HepG2 (cell line): ENCODE measurements around the gene COPS8. TPM values are rescaled to one million over a fixed set of nuclear protein-coding genes. Genes with fewer than 3 reads are reported as not detected.
A peak's percentile ranks its signal among the peaks of the same experiment; 100 is the strongest.

ENCODE experiments used
- ATAC-seq: fragments of 200-7000 bp; cut with Tn5 transposase; 3 replicates; pipeline ENCODE4 v1.9.1; 2020; ENCODE audit warnings: mild to moderate bottlenecking, moderate library complexity
- BruUV-seq: library from RNA; stranded (reverse); fragments of 400-500 nt; replicated peaks from 2 replicates; lab custom pipeline; 2021; lab: Mats Ljungman, UMichigan
- CTCF ChIA-PET: fragments of 300-600 bp; formaldehyde crosslinking; extraction: SDS; loops from one replicate; lab custom pipeline; 2021; ENCODE audit warnings: low total read pairs, inconsistent platforms, low intra/inter-chr PET ratio; lab: Yijun Ruan, JAX
- POLR2A ChIA-PET: fragments of 350-600 bp; sonication (Branson Sonifier 250); formaldehyde crosslinking; loops from one replicate; lab custom pipeline; 2020; ENCODE audit warnings: antibody characterized with exemption, inconsistent platforms; lab: Yijun Ruan, JAX
- DNase-seq: peaks from one replicate; pipeline ENCODE4 v3.0.0-alpha.2; 2015; ENCODE audit warnings: low spot score
- FAIRE-seq: peaks from 3 replicates; lab custom pipeline; 2011; peaks lifted over from hg19 to GRCh38; lab: Jason Lieb, UNC
- H2AFZ ChIP-seq: one replicate; pipeline ENCODE4 v1.6.1; 2011; ENCODE audit warnings: low read length, inconsistent platforms
- H3K27ac ChIP-seq: fragments of 300-600 bp; 3 replicates; pipeline ENCODE4 v1.8.0; 2011; ENCODE audit warnings: mixed run types, mild to moderate bottlenecking, mixed read lengths, low read length, inconsistent platforms; ENCODE audit not compliant: insufficient read depth; ENCODE audit errors: extremely low read length
- H3K27me3 ChIP-seq, 2 experiments: fragments of 200-600 bp in 1 of 2; 2 replicates in 1 of 2; 3 replicates in 1 of 2; pipeline versions ENCODE4 v1.6.0 to v1.8.0; 2011; ENCODE audit warnings: low read length in 2 of 2, mild to moderate bottlenecking in 2 of 2, moderate library complexity in 2 of 2, inconsistent platforms in 1 of 2; ENCODE audit not compliant: insufficient read depth in 2 of 2, control insufficient read depth in 1 of 2
- H3K36me3 ChIP-seq, 2 experiments: fragments of 200-600 bp in 1 of 2; replicated peaks in 1 of 2; 2 replicates in 1 of 2; 3 replicates in 1 of 2; pipeline versions ENCODE4 v1.5.1 to v1.8.0; 2011; ENCODE audit warnings: low read length in 2 of 2, inconsistent platforms in 1 of 2; ENCODE audit not compliant: insufficient read depth in 2 of 2, control insufficient read depth in 1 of 2
- H3K4me1 ChIP-seq: 2 replicates; pipeline ENCODE4 v1.5.1; 2012; ENCODE audit warnings: low read length, inconsistent platforms; ENCODE audit not compliant: insufficient read depth
- H3K4me2 ChIP-seq: 2 replicates; pipeline ENCODE4 v1.6.0; 2011; ENCODE audit warnings: low read depth, low read length, inconsistent platforms
- H3K4me3 ChIP-seq, 3 experiments: fragments of 200-600 bp in 1 of 3; sonication (generic), shearing (Covaris generic) in 1 of 3; replicated peaks in 1 of 3; 2 replicates each; pipeline ENCODE4 v1.5.1; 2011 to 2016; ENCODE audit warnings: low read length in 3 of 3, inconsistent platforms in 2 of 3, low read depth in 2 of 3, mild to moderate bottlenecking in 2 of 3, control low read depth in 1 of 3, mixed read lengths in 1 of 3; ENCODE audit not compliant: insufficient read depth in 1 of 3
- H3K79me2 ChIP-seq: one replicate; pipeline ENCODE4 v1.6.1; 2011; ENCODE audit warnings: low read length, inconsistent platforms; ENCODE audit not compliant: insufficient read depth
- H3K9ac ChIP-seq: 2 replicates; pipeline ENCODE4 v1.6.0; 2011; ENCODE audit warnings: mild to moderate bottlenecking, low read depth, low read length, inconsistent platforms; ENCODE audit not compliant: insufficient read depth
- H3K9me3 ChIP-seq: 2 replicates; pipeline ENCODE4 v1.5.1; 2012; ENCODE audit warnings: mild to moderate bottlenecking, low read length
- H4K20me1 ChIP-seq: 2 replicates; pipeline ENCODE4 v1.6.0; 2011; ENCODE audit warnings: inconsistent platforms, mild to moderate bottlenecking, low read length, moderate library complexity; ENCODE audit not compliant: insufficient read depth
- ATF2 ChIP-seq: sonication (generic); formaldehyde crosslinking; IDR thresholded peaks from 2 replicates; pipeline ENCODE4 v1.4.0; 2020; ENCODE audit warnings: missing genetic modification reagents
- ATF7 ChIP-seq, 2 experiments: fragments of 450-650 bp in 1 of 2; sonication (generic) in 1 of 2; formaldehyde crosslinking in 1 of 2; IDR thresholded peaks; 2 replicates each; pipeline versions ENCODE4 v1.4.0 to v1.6.1; 2016 to 2020; ENCODE audit warnings: antibody characterized with exemption in 1 of 2, mild to moderate bottlenecking in 1 of 2, missing genetic modification reagents in 1 of 2
- GABPA ChIP-seq, 2 experiments: IDR thresholded peaks; 2 replicates each; pipeline ENCODE4 v1.6.1; 2011 to 2016; ENCODE audit warnings: low read depth in 2 of 2, low read length in 1 of 2, missing biosample characterization in 1 of 2, missing genetic modification characterization in 1 of 2
- NBN ChIP-seq: fragments of 450-650 bp; conservative IDR thresholded peaks from 2 replicates; pipeline ENCODE4 v1.6.1; 2017
- PAX8 ChIP-seq: sonication (generic); formaldehyde crosslinking; IDR thresholded peaks from 2 replicates; pipeline ENCODE4 v1.8.0; 2022; ENCODE audit warnings: mild to moderate bottlenecking, missing genetic modification reagents, borderline replicate concordance
- PLRG1 ChIP-seq: fragments of 450-650 bp; conservative IDR thresholded peaks from 2 replicates; pipeline ENCODE4 v1.6.1; 2016
- ZNF282 ChIP-seq: fragments of 450-650 bp; IDR thresholded peaks from 2 replicates; pipeline ENCODE4 v1.6.1; 2018; ENCODE audit not compliant: partially characterized antibody
- WGBS: methylation state at CpG from one replicate; pipeline ENCODE4 v1.1.6; 2017; ENCODE audit warnings: low lambda C conversion rate; 5-methylcytosine and 5-hydroxymethylcytosine counted together
- in situ Hi-C: cut with HindIII; loops from 2 replicates; pipeline ENCODE4 v1.10.0; 2017; ENCODE audit warnings: low pct_unique_long_range_greater_than_20kb; ENCODE audit not compliant: extremely low pct_ligation_motif_present
- intact Hi-C: fragments of 100-400 bp; cut with micrococcal nuclease; formaldehyde crosslinking; loops from one replicate; pipeline ENCODE4 v1.10.0; 2022; ENCODE audit not compliant: unreplicated experiment
- polyA plus RNA-seq, 8 experiments: library from polyadenylated mRNA; depleted of rRNA in 3 of 8; stranded (reverse) in 7 of 8; unstranded in 1 of 8; fragments of >200 nt; fragmentation: Illumina TruSeq in 4 of 8; extraction: Trizol in 4 of 8; gene quantifications; 2 replicates each; pipeline versions ENCODE4 v1.2.1 to v1.2.3, GENCODE V29; 2011 to 2016; ENCODE audit warnings: low read depth in 4 of 8, missing spikeins in 1 of 8, mixed read lengths in 1 of 8; ENCODE audit not compliant: insufficient read depth in 1 of 8
- total RNA-seq, 5 experiments: library from RNA; depleted of rRNA; stranded (reverse); fragments of >200 nt; fragmentation: Illumina TruSeq; extraction: Trizol; gene quantifications; 2 replicates each; pipeline ENCODE4 v1.2.3, GENCODE V29; 2016; ENCODE audit warnings: low read depth in 1 of 5
- TF ChIP-seq, protein P1 (sequence below): fragments of 450-650 bp; IDR thresholded peaks from 2 replicates; pipeline ENCODE4 v1.6.1; 2016

Gene COPS8
- total and polyA plus RNA-seq, 2 of the 13 experiments (the other 11 are each of a cell fraction or from before 2014, with no cell fraction given): 86.3 to 96.6 TPM

- Histone ChIP-seq H3K27me3 (no peaks in the 10 kb centered on the region), H3K4me3 (no peak overlapping the region), H3K4me1 (peaks cover 21% of the 10 kb centered on the region), H3K79me2 (no peaks in the 10 kb centered on the region), H3K4me2 (no peak overlapping the region), H3K36me3 (no peaks in the 10 kb centered on the region), H3K27ac (no peak overlapping the region)
- peak; percentile 34 for FAIRE-seq
- intact Hi-C loops: no loop called here
- in situ Hi-C loops: no loop called here
- POLR2A ChIA-PET: no interaction called here
- no peak for ATAC-seq
- TF ChIP-seq PLRG1 (0 out of 2 replicates have a peak, but pooled peaks have one; percentile 46), NBN (0 out of 2 replicates have a peak, but pooled peaks have one; percentile 38), ATF7 (IDR thresholded peaks at IDR 0.05) (0 out of 2 replicates have a peak, but pooled peaks have one; percentile 3), ATF7 (CRISPR knock-in tag; IDR thresholded peaks at IDR 0.05) (no peak), GABPA (IDR thresholded peaks at IDR 0.05; ENCODE audit: low read depth, low read length) (0 out of 2 replicates have a peak, but pooled peaks have one; percentile 6), GABPA (CRISPR knock-in tag; IDR thresholded peaks at IDR 0.05; ENCODE audit: low read depth) (no peak), ATF2 (no peak), PAX8 (CRISPR knock-in tag) (no peak), ZNF282 (peak; percentile 56)
- TF ChIP-seq, protein P1, sequence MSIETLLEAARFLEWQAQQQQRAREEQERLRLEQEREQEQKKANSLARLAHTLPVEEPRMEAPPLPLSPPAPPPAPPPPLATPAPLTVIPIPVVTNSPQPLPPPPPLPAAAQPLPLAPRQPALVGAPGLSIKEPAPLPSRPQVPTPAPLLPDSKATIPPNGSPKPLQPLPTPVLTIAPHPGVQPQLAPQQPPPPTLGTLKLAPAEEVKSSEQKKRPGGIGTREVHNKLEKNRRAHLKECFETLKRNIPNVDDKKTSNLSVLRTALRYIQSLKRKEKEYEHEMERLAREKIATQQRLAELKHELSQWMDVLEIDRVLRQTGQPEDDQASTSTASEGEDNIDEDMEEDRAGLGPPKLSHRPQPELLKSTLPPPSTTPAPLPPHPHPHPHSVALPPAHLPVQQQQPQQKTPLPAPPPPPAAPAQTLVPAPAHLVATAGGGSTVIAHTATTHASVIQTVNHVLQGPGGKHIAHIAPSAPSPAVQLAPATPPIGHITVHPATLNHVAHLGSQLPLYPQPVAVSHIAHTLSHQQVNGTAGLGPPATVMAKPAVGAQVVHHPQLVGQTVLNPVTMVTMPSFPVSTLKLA: peak; percentile 95
- TF ChIP-seq, all 625 proteins: peak for 6
- no peak for DNase-seq
- whole genome bisulfite sequencing: 71% methylated on average over 4 of the region's 4 CpGs
- H3K9me3 ChIP-seq: peaks cover 21% of the 10 kb centered on the region; the same call in 1 of the 2 replicates
- H2AFZ ChIP-seq: no peak overlapping the region
- BruUV-seq: no TSS peak
- H3K9ac ChIP-seq: no peak overlapping the region
- CTCF ChIA-PET: no interaction called here
- no peaks in the 10 kb centered on the region for H4K20me1 ChIP-seq
These were observed 44.1 kb downstream of the COPS8 start for GRCh38 chr2:237129625-237130263.
